ENCODE measurements around the gene DNM2. TPM values are rescaled to one million over a fixed set of nuclear protein-coding genes. Genes with fewer than 3 reads are reported as not detected.

Gene DNM2
- total and polyA plus RNA-seq, 10 of the 15 experiments (the other 5 are each of a cell fraction or from before 2014, with no cell fraction given): 1.2 to 146 (median 68.9) TPM

GRCh38 chr19:10720607-10721125, 2.8 kb downstream of the DNM2 start:
- RAD21 ChIA-PET (ENCODE audit: unreplicated experiment): interaction anchor here (1.1 to 5.4 kb wide), 4 partner anchors 11 to 145 kb away, joined by 3 to 102 read pairs (median 4); no protein-coding TSS in a partner anchor
- BruUV-seq (replicated peaks): no TSS peak
- Histone ChIP-seq H3K36me3 (ENCODE audit: control insufficient read depth in 2 of 2, insufficient read depth in 2 of 2, low read length in 1 of 2) (peaks cover 0 to 4% of the 10 kb centered on the region in 2 experiments; a peak in 2 of 4 replicates), H3K27me3 (replicated peaks in 1 of 2; ENCODE audit: control insufficient read depth in 2 of 2, insufficient read depth in 2 of 2, low read length in 1 of 2) (no peaks in the 10 kb centered on the region), H3K4me1 (ENCODE audit: control insufficient read depth, insufficient read depth, low read length) (peaks cover 11% of the 10 kb centered on the region), H3K27ac (ENCODE audit: control insufficient read depth, insufficient read depth) (no peak overlapping the region), H3K9me3 (replicated peaks; ENCODE audit: control insufficient read depth, insufficient read depth, low read length) (no peaks in the 10 kb centered on the region), H3K9ac (ENCODE audit: control insufficient read depth, insufficient read depth, low read length) (no peak overlapping the region; the same call in 1 of the 2 replicates), H3K79me2 (ENCODE audit: control insufficient read depth, insufficient read depth, low read length) (peaks cover 70% of the 10 kb centered on the region), H3K4me2 (ENCODE audit: control insufficient read depth, insufficient read depth) (peak overlapping the region; percentile 66), H2AFZ (ENCODE audit: control insufficient read depth, low read depth, low read length) (no peak overlapping the region), H4K20me1 (ENCODE audit: control insufficient read depth, insufficient read depth) (peaks cover 20% of the 10 kb centered on the region), H3K4me3 (peak overlapping the region; percentile 29; the same call in 1 of the 2 replicates)
- SMC1A ChIA-PET (ENCODE audit: uncharacterized antibody, unreplicated experiment): interaction anchor here (0.7 to 6.6 kb wide), 6 partner anchors 19 to 168 kb away, joined by 3 to 102 read pairs (median 4); partner anchors contain the start of gene QTRT1
- POLR2A ChIA-PET: interaction anchor here (0.6 to 5.5 kb wide), 3 partner anchors 7 to 144 kb away, joined by 3 to 34 read pairs (median 3); no protein-coding TSS in a partner anchor
- intact Hi-C loops (cut with micrococcal nuclease; ENCODE audit: unreplicated experiment): no loop called here
- no peak for TF ChIP-seq TCF3 (IDR thresholded peaks at IDR 0.05; ENCODE audit: borderline replicate concordance, insufficient read depth, low read depth, low read length)
- no peak for TF ChIP-seq POU2F2 (IDR thresholded peaks at IDR 0.05; ENCODE audit: borderline replicate concordance, low read depth, low read length)
- peak; percentile 91 for TF ChIP-seq DPF2 (IDR thresholded peaks at IDR 0.05)
- TF ChIP-seq SREBF2 (IDR thresholded peaks at IDR 0.05; ENCODE audit: low read length): no peak
- FAIRE-seq: no peak
- CTCF ChIA-PET: interaction anchor here (1.0 to 7.9 kb wide), 4 partner anchors 50 to 152 kb away, joined by 3 to 211 read pairs (median 4); partner anchors contain the start of gene TMED1
- in situ Hi-C loops (cut with MboI): no loop called here
- DNase-seq (ENCODE audit: low read depth, low spot score): no peak
- no peak for ATAC-seq
- 98% methylated on average over 6 of the region's 6 CpGs for WGBS (ENCODE audit: insufficient coverage, insufficient replicate concordance, low lambda C conversion rate, missing lambda C conversion rate)

- no peak for ATAC-seq
- ChIA-PET CTCF (interaction anchor here (0.6 to 1.1 kb wide), 2 partner anchors 13 to 142 kb away, joined by 4 read pairs; no protein-coding TSS in a partner anchor), SMC1A (ENCODE audit: uncharacterized antibody, unreplicated experiment) (interaction anchor here (1.6 kb wide), 1 partner anchor 112 kb away, joined by 5 read pairs; the partner anchor contains the start of gene TMED1), RAD21 (ENCODE audit: unreplicated experiment) (no interaction called here), POLR2A (no interaction called here)
- no peak for FAIRE-seq
- WGBS (ENCODE audit: insufficient coverage, insufficient replicate concordance, low lambda C conversion rate, missing lambda C conversion rate): 100% methylated on average over 3 of the region's 3 CpGs
- no peak overlapping the region for H3K27ac ChIP-seq (ENCODE audit: control insufficient read depth, insufficient read depth)
- TF ChIP-seq REST (IDR thresholded peaks at IDR 0.05; ENCODE audit: low read depth, low read length): no peak
- no peak for TF ChIP-seq POLR2AphosphoS2 (IDR thresholded peaks at IDR 0.05; ENCODE audit: low read depth, low read length)
- no peak for TF ChIP-seq NFIC (IDR thresholded peaks at IDR 0.05; ENCODE audit: low read depth, low read length)
- no peak for TF ChIP-seq FOXK2 (IDR thresholded peaks at IDR 0.05)
- no peak for TF ChIP-seq MEF2B (IDR thresholded peaks at IDR 0.05; ENCODE audit: partially characterized antibody, poor library complexity, severe bottlenecking)
- H3K36me3 ChIP-seq (ENCODE audit: control insufficient read depth in 2 of 2, insufficient read depth in 2 of 2, low read length in 1 of 2): peaks cover 0 to 12% of the 10 kb centered on the region in 2 experiments; a peak in 3 of 4 replicates
- H4K20me1 ChIP-seq (ENCODE audit: control insufficient read depth, insufficient read depth): peaks cover 24% of the 10 kb centered on the region
- peaks cover 86% of the 10 kb centered on the region for H3K79me2 ChIP-seq (ENCODE audit: control insufficient read depth, insufficient read depth, low read length)
- BruUV-seq (replicated peaks): no TSS peak
- intact Hi-C loops (cut with micrococcal nuclease; ENCODE audit: unreplicated experiment): no loop called here
- no peak overlapping the region for H2AFZ ChIP-seq (ENCODE audit: control insufficient read depth, low read depth, low read length)
- H3K9ac ChIP-seq (ENCODE audit: control insufficient read depth, insufficient read depth, low read length): no peak overlapping the region
- H3K9me3 ChIP-seq (replicated peaks; ENCODE audit: control insufficient read depth, insufficient read depth, low read length): no peaks in the 10 kb centered on the region
- H3K4me1 ChIP-seq (ENCODE audit: control insufficient read depth, insufficient read depth, low read length): peaks cover 11% of the 10 kb centered on the region
- H3K4me3 ChIP-seq: no peak overlapping the region
- DNase-seq (ENCODE audit: low read depth, low spot score): no peak
- in situ Hi-C loops (cut with MboI): no loop called here
- H3K4me2 ChIP-seq (ENCODE audit: control insufficient read depth, insufficient read depth): no peak overlapping the region
- H3K27me3 ChIP-seq (replicated peaks in 1 of 2; ENCODE audit: control insufficient read depth in 2 of 2, insufficient read depth in 2 of 2, low read length in 1 of 2): no peaks in the 10 kb centered on the region
Measured at GRCh38 chr19:10723591-10723990, 5.7 kb downstream of the DNM2 start.
